Activated CD8-positive, alpha-beta memory T cell treated with anti-CD3 and anti-CD28 coated beads, Interleukin-2, amount 50 U/mL, for 4 hours (primary cell): ENCODE data around the gene PRRG2.
A peak's percentile ranks its signal among the peaks of the same experiment; 100 is the strongest.

ENCODE experiments used
- DNase-seq: peaks from one replicate; pipeline ENCODE4 v3.0.0-alpha.2; 2020

Gene PRRG2

GRCh38 chr19:49581007-49581508 is at the start of gene PRRG2:
Gene PRRG2 (plus strand): TSS chr19:49581316. CDS start chr19:49583220, 1,904 bp downstream.
- no peak for DNase-seq

GRCh38 chr19:49533551-49534488 is 47.3 kb upstream of the PRRG2 start:
- DNase-seq = peak; percentile 86

GRCh38 chr19:49534632-49535385 is 46.3 kb upstream of the PRRG2 start:
- no peak for DNase-seq

- DNase-seq = no peak
These were observed 44.1 kb upstream of the PRRG2 start for GRCh38 chr19:49536921-49537462.

- no peak for DNase-seq
These were observed 42.5 kb upstream of the PRRG2 start for GRCh38 chr19:49538643-49539042.

GRCh38 chr19:49539192-49539952 is 41.7 kb upstream of the PRRG2 start:
- no peak for DNase-seq

- no peak for DNase-seq
These were observed 39.2 kb upstream of the PRRG2 start for GRCh38 chr19:49541914-49542313.

- DNase-seq = no peak
These were observed 38.7 kb upstream of the PRRG2 start for GRCh38 chr19:49542446-49542845.

GRCh38 chr19:49543032-49543431 is 38.1 kb upstream of the PRRG2 start:
- DNase-seq = no peak

GRCh38 chr19:49544154-49544553 is 37.0 kb upstream of the PRRG2 start:
- no peak for DNase-seq

- DNase-seq = peak; percentile 58
These were observed 34.1 kb upstream of the PRRG2 start for GRCh38 chr19:49546825-49547565.

- no peak for DNase-seq
These were observed 32.1 kb upstream of the PRRG2 start for GRCh38 chr19:49549045-49549444.

GRCh38 chr19:49551531-49551930 is 29.6 kb upstream of the PRRG2 start:
- no peak for DNase-seq

GRCh38 chr19:49552749-49553148 is 28.4 kb upstream of the PRRG2 start:
- DNase-seq = no peak

- DNase-seq = peak; percentile 63
These were observed 27.5 kb upstream of the PRRG2 start for GRCh38 chr19:49553451-49554271.

GRCh38 chr19:49554701-49555181 is 26.4 kb upstream of the PRRG2 start:
- no peak for DNase-seq

- DNase-seq = peak; percentile 63
These were observed 25.3 kb upstream of the PRRG2 start for GRCh38 chr19:49555600-49556411.

- peak; percentile 55 for DNase-seq
These were observed 24.4 kb upstream of the PRRG2 start for GRCh38 chr19:49556412-49557398.
